ENCODE data around the gene EME2. TPM values are rescaled to one million over a fixed set of nuclear protein-coding genes. Genes with fewer than 3 reads are reported as not detected.
A peak's percentile ranks its signal among the peaks of the same experiment; 100 is the strongest.

EME2 gene
- total RNA-seq, 6 donors from 2014 or later = 10.8 to 87.0 (median 21.5) TPM

DNA sequence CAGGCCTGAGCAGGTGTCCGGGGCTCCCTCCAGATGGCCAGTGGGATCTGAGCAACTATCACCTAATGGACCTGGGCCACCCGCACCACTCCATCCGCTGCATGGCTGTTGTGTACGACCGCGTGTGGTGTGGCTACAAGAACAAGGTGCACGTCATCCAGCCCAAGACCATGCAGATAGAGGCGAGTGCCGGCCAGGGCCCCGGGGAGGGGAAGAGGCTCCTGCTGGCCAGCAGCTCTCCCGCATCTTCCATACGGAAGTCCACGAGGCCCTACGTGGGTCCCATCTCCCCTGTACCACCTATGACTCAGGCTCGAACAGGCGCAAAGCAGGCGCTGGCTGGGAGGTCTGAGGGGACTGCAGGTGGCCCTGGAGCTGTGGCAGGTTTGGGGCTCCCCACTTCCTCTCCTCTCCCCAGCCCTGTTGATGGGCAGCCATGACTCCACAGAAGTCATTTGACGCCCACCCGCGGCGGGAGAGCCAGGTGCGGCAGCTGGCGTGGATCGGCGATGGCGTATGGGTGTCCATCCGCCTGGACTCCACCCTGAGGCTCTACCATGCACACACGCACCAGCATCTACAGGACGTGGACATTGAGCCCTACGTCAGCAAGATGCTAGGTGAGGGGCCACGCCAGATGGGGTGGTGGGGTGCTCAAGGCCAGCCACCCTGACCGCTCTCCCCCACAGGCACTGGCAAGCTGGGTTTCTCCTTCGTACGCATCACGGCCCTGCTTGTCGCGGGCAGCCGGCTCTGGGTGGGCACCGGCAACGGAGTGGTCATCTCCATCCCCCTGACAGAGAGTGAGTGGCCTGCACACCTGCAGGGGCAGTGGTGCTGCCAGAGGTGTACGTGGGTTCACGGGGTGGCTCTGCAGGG lies 5.3 kb upstream of the EME2 start:
- DNase-seq (peak in 1 of 2 donors; percentile 79), ATAC-seq (ENCODE audit: low FRiP score in 2 of 2) (no peak)
- H3K9me3 ChIP-seq = no peaks in the 10 kb centered on the region
- 93 to 94% methylated on average over 24 to 36 of the region's 42 CpGs for WGBS, 2 donors
- H3K36me3 ChIP-seq = peaks cover 23 to 75% (median 63%) of the 10 kb centered on the region in 4 donors
- TF ChIP-seq, protein P1, sequence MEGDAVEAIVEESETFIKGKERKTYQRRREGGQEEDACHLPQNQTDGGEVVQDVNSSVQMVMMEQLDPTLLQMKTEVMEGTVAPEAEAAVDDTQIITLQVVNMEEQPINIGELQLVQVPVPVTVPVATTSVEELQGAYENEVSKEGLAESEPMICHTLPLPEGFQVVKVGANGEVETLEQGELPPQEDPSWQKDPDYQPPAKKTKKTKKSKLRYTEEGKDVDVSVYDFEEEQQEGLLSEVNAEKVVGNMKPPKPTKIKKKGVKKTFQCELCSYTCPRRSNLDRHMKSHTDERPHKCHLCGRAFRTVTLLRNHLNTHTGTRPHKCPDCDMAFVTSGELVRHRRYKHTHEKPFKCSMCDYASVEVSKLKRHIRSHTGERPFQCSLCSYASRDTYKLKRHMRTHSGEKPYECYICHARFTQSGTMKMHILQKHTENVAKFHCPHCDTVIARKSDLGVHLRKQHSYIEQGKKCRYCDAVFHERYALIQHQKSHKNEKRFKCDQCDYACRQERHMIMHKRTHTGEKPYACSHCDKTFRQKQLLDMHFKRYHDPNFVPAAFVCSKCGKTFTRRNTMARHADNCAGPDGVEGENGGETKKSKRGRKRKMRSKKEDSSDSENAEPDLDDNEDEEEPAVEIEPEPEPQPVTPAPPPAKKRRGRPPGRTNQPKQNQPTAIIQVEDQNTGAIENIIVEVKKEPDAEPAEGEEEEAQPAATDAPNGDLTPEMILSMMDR (IDR thresholded peaks at IDR 0.05) = no peak
- TF ChIP-seq EP300 (IDR thresholded peaks at IDR 0.05) = no peak
- peaks cover 18 to 32% (median 19%) of the 10 kb centered on the region in 4 donors for H3K4me1 ChIP-seq
- no peaks in the 10 kb centered on the region for H3K27me3 ChIP-seq
- no peak overlapping the region for H3K4me3 ChIP-seq
- no peak overlapping the region for H3K27ac ChIP-seq

- ATAC-seq (ENCODE audit: low FRiP score in 2 of 2) (no peak), DNase-seq (peak in 1 of 2 donors; percentile 79)
- peaks cover 18 to 33% (median 20%) of the 10 kb centered on the region in 4 donors for H3K4me1 ChIP-seq
- H3K4me3 ChIP-seq = no peak overlapping the region
- TF ChIP-seq EP300 (IDR thresholded peaks at IDR 0.05) = no peak
- no peak for TF ChIP-seq POLR2A (IDR thresholded peaks at IDR 0.05)
- no peak for TF ChIP-seq POLR2AphosphoS5 (IDR thresholded peaks at IDR 0.05)
- TF ChIP-seq, protein P1 (IDR thresholded peaks at IDR 0.05) = no peak
- H3K27me3 ChIP-seq = no peaks in the 10 kb centered on the region
- no peaks in the 10 kb centered on the region for H3K9me3 ChIP-seq
- H3K27ac ChIP-seq = no peak overlapping the region
- H3K36me3 ChIP-seq = peaks cover 17 to 66% (median 54%) of the 10 kb centered on the region in 4 donors
- 87 to 91% methylated on average over 21 to 41 of the region's 41 CpGs for WGBS, 2 donors
Measured at GRCh38 chr16:1768061-1768766, 4.4 kb upstream of the EME2 start.

DNA sequence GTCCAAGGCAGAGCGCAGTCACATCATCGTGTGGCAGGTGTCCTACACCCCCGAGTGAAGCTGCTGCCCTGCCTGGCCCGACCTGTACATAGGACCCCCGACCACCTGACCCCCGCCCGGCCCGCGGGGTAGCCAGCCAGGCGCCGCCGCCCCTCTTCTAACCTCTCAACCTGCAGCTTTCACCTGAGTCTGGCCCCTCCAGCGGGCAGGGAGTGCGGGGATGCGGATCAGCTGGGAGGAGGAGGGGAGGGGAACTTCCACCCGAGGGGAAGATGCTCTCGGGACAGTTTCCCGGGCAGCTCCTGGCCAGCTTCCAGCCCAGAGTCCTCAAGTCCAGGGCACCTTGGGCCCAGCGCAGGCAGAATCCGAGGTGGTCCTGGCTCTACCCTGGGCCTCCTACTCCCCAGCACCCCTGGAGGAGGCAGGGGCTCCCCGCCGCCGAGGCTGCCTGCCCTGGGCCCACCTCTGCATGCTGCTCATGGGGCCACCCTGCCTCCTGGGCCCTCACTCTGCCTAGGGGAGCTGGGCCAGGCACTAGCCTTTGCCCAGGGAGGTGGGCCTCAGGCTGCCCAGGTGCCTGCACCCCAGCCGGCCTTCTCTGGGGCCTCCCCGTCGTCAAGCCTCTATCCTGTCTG lies 3.7 kb upstream of the EME2 start:
- peak overlapping the region in 1 of 4 donors; percentile 48 for H3K27ac ChIP-seq
- no peaks in the 10 kb centered on the region for H3K9me3 ChIP-seq
- TF ChIP-seq, protein P1 (IDR thresholded peaks at IDR 0.05) = no peak
- TF ChIP-seq EP300 (IDR thresholded peaks at IDR 0.05) (no peak), POLR2AphosphoS5 (IDR thresholded peaks at IDR 0.05) (no peak), POLR2A (IDR thresholded peaks at IDR 0.05) (no peak)
- WGBS, 2 donors = 79% methylated on average over 17 of the region's 26 CpGs
- DNase-seq (peak in 1 of 2 donors; percentile 85), ATAC-seq (ENCODE audit: low FRiP score in 2 of 2) (no peak)
- H3K27me3 ChIP-seq = no peaks in the 10 kb centered on the region
- no peak overlapping the region for H3K4me3 ChIP-seq
- peaks cover 14 to 59% (median 48%) of the 10 kb centered on the region in 4 donors for H3K36me3 ChIP-seq
- H3K4me1 ChIP-seq = peaks cover 20 to 38% (median 25%) of the 10 kb centered on the region in 4 donors

GRCh38 chr16:1769402-1770300 lies 3.0 kb upstream of the EME2 start:
- 83 to 89% methylated on average over 8 to 15 of the region's 27 CpGs for WGBS, 2 donors
- peak overlapping the region in 2 of 4 donors; percentile 74 to 96 for H3K4me3 ChIP-seq

More at GRCh38 chr16:1769402-1770300, 3.0 kb upstream of the EME2 start:
- Histone ChIP-seq H3K36me3 (peaks cover 14 to 52% (median 40%) of the 10 kb centered on the region in 4 donors), H3K27ac (peak overlapping the region; percentile 89 to 98 (median 94)), H3K4me1 (peaks cover 28 to 45% (median 32%) of the 10 kb centered on the region in 4 donors), H3K9me3 (no peaks in the 10 kb centered on the region), H3K27me3 (no peaks in the 10 kb centered on the region)
- DNase-seq = peak in 1 of 2 donors; percentile 83
- ATAC-seq (ENCODE audit: low FRiP score in 2 of 2) = no peak
- no peak for TF ChIP-seq POLR2AphosphoS5 (IDR thresholded peaks at IDR 0.05)
- TF ChIP-seq, protein P1 (IDR thresholded peaks at IDR 0.05) = no peak
- TF ChIP-seq POLR2A (IDR thresholded peaks at IDR 0.05) = no peak
- TF ChIP-seq EP300 (IDR thresholded peaks at IDR 0.05) = no peak

Data from upper lobe of left lung (tissue), 6 donors.